ENCODE data around the gene ESPN. TPM values are rescaled to one million over a fixed set of nuclear protein-coding genes. Genes with fewer than 3 reads are reported as not detected.

ESPN gene
- total RNA-seq, 2 experiments from 2014 or later, result 0.83 to 0.99 TPM

- CTCF ChIA-PET, result interaction anchor here (0.6 to 7.8 kb wide), 5 partner anchors 9 to 162 kb away, joined by 3 to 83 read pairs (median 6); no protein-coding TSS in a partner anchor
- intact Hi-C loops (cut with micrococcal nuclease), result no loop called here
- no peaks in the 10 kb centered on the region for H3K36me3 Mint-ChIP-seq (ENCODE audit: low read depth)
- peaks cover 11% of the 10 kb centered on the region for H3K27me3 Mint-ChIP-seq
- no peaks in the 10 kb centered on the region for H3K4me1 Mint-ChIP-seq (ENCODE audit: low read depth)
- DNase-seq (no peak), ATAC-seq (no peak)
- POLR2A ChIA-PET, result no interaction called here
- no peak for TF ChIP-seq CTCF (IDR thresholded peaks at IDR 0.05)
- H3K4me3 Mint-ChIP-seq, result no peak overlapping the region
- H3K9me3 Mint-ChIP-seq, result no peaks in the 10 kb centered on the region
- H3K27ac Mint-ChIP-seq, result no peak overlapping the region
These were observed 15.5 kb upstream of the ESPN start for GRCh38 chr1:6409053-6409452.

GRCh38 chr1:6409733-6410132 lies 14.8 kb upstream of the ESPN start:
- DNase-seq (no peak), ATAC-seq (no peak)
- TF ChIP-seq CTCF (IDR thresholded peaks at IDR 0.05), result no peak
- ChIA-PET POLR2A (no interaction called here), CTCF (interaction anchor here (2.1 to 2.4 kb wide), 3 partner anchors 29 to 163 kb away, joined by 6 to 8 read pairs (median 7); no protein-coding TSS in a partner anchor)
- H3K27me3 Mint-ChIP-seq, result peaks cover 17% of the 10 kb centered on the region
- intact Hi-C loops (cut with micrococcal nuclease), result no loop called here
- no peaks in the 10 kb centered on the region for H3K36me3 Mint-ChIP-seq (ENCODE audit: low read depth)
- H3K4me3 Mint-ChIP-seq, result no peak overlapping the region
- peaks cover 6% of the 10 kb centered on the region for H3K4me1 Mint-ChIP-seq (ENCODE audit: low read depth)
- no peaks in the 10 kb centered on the region for H3K9me3 Mint-ChIP-seq
- no peak overlapping the region for H3K27ac Mint-ChIP-seq

GRCh38 chr1:6410248-6410893 lies 14.2 kb upstream of the ESPN start:
- ATAC-seq (no peak), DNase-seq (no peak)
- Mint-ChIP-seq H3K9me3 (no peaks in the 10 kb centered on the region), H3K4me1 (ENCODE audit: low read depth) (peaks cover 9% of the 10 kb centered on the region), H3K36me3 (ENCODE audit: low read depth) (no peaks in the 10 kb centered on the region), H3K27me3 (peaks cover 22% of the 10 kb centered on the region), H3K27ac (no peak overlapping the region), H3K4me3 (no peak overlapping the region)
- TF ChIP-seq CTCF (IDR thresholded peaks at IDR 0.05), result no peak
- intact Hi-C loops (cut with micrococcal nuclease), result no loop called here
- CTCF ChIA-PET, result interaction anchor here (1.2 to 2.4 kb wide), 4 partner anchors 13 to 164 kb away, joined by 6 to 8 read pairs (median 8); no protein-coding TSS in a partner anchor
- POLR2A ChIA-PET, result no interaction called here

GRCh38 chr1:6412896-6413295 lies 11.7 kb upstream of the ESPN start:
- H3K27ac Mint-ChIP-seq, result no peak overlapping the region
- intact Hi-C loops (cut with micrococcal nuclease), result no loop called here
- H3K36me3 Mint-ChIP-seq (ENCODE audit: low read depth), result no peaks in the 10 kb centered on the region
- DNase-seq (no peak), ATAC-seq (no peak)
- POLR2A ChIA-PET, result no interaction called here
- H3K27me3 Mint-ChIP-seq, result peaks cover 46% of the 10 kb centered on the region
- no peak overlapping the region for H3K4me3 Mint-ChIP-seq
- H3K9me3 Mint-ChIP-seq, result no peaks in the 10 kb centered on the region
- CTCF ChIA-PET, result interaction anchor here (2.2 to 3.2 kb wide), 3 partner anchors 25 to 65 kb away, joined by 8 to 21 read pairs (median 17); no protein-coding TSS in a partner anchor
- H3K4me1 Mint-ChIP-seq (ENCODE audit: low read depth), result peaks cover 9% of the 10 kb centered on the region
- no peak for TF ChIP-seq CTCF (IDR thresholded peaks at IDR 0.05)

- peak; percentile 79 for DNase-seq
- H3K27ac Mint-ChIP-seq, result no peak overlapping the region
- no peaks in the 10 kb centered on the region for H3K9me3 Mint-ChIP-seq
- peaks cover 11% of the 10 kb centered on the region for H3K4me1 Mint-ChIP-seq (ENCODE audit: low read depth)
- H3K4me3 Mint-ChIP-seq, result no peak overlapping the region
- peaks cover 54% of the 10 kb centered on the region for H3K27me3 Mint-ChIP-seq
- intact Hi-C loops (cut with micrococcal nuclease), result no loop called here
- TF ChIP-seq CTCF (IDR thresholded peaks at IDR 0.05), result peak; percentile 62
- POLR2A ChIA-PET, result interaction anchor here (0.6 to 1.2 kb wide), 2 partner anchors 10 to 308 kb away, joined by 3 to 4 read pairs; no protein-coding TSS in a partner anchor
- CTCF ChIA-PET, result interaction anchor here (0.8 to 10.7 kb wide), 20 partner anchors 9 to 168 kb away, joined by 3 to 79 read pairs (median 4); partner anchors contain the start of gene ESPN
- peak; percentile 94 for ATAC-seq
- no peaks in the 10 kb centered on the region for H3K36me3 Mint-ChIP-seq (ENCODE audit: low read depth)
These were observed 10.1 kb upstream of the ESPN start for GRCh38 chr1:6414443-6414844.
